ENCODE measurements around the gene INPP5A. TPM values are rescaled to one million over a fixed set of nuclear protein-coding genes. Genes with fewer than 3 reads are reported as not detected.

INPP5A gene
- total and polyA plus RNA-seq, 2 of the 13 experiments (the other 11 are each of a cell fraction or from before 2014, with no cell fraction given), result 17.5 to 37.9 TPM

- no peak for TF ChIP-seq ZNF34 (CRISPR knock-in tag; IDR thresholded peaks at IDR 0.05; ENCODE audit: borderline replicate concordance)
- no peak for TF ChIP-seq SIN3B (IDR thresholded peaks at IDR 0.05; ENCODE audit: low read length)
- no peak for TF ChIP-seq ASH2L (IDR thresholded peaks at IDR 0.05; ENCODE audit: insufficient read length, low read depth, low read length)
- no peak for TF ChIP-seq LCORL (IDR thresholded peaks at IDR 0.05)
- TF ChIP-seq LCORL (CRISPR knock-in tag; IDR thresholded peaks at IDR 0.05), result no peak
- no peak for TF ChIP-seq CHD4 (IDR thresholded peaks at IDR 0.05; ENCODE audit: borderline replicate concordance, low read length)
- TF ChIP-seq ZNF530 (CRISPR knock-in tag; IDR thresholded peaks at IDR 0.05; ENCODE audit: low read depth), result no peak
- no peak for TF ChIP-seq CEBPG (CRISPR knock-in tag; IDR thresholded peaks at IDR 0.05)
- TF ChIP-seq GTF3A (CRISPR knock-in tag; conservative IDR thresholded peaks at IDR 0.05), result no peak
- TF ChIP-seq TSC22D2 (CRISPR knock-in tag; IDR thresholded peaks at IDR 0.05; ENCODE audit: borderline replicate concordance), result no peak
- TF ChIP-seq ZNF543 (CRISPR knock-in tag; IDR thresholded peaks at IDR 0.05), result no peak
These were observed 80.8 kb downstream of the INPP5A start (continued) for GRCh38 chr10:132618158-132618919.

GRCh38 chr10:132619927-132620326, 82.3 kb downstream of the INPP5A start:
- Histone ChIP-seq H3K79me2 (ENCODE audit: insufficient read depth, low read length) (no peaks in the 10 kb centered on the region), H3K27ac (ENCODE audit: extremely low read length, insufficient read depth, low read length) (no peak overlapping the region), H3K36me3 (replicated peaks in 1 of 2; ENCODE audit: control insufficient read depth in 1 of 2, insufficient read depth in 2 of 2, low read length in 2 of 2) (no peaks in the 10 kb centered on the region), H3K27me3 (ENCODE audit: control insufficient read depth in 1 of 2, insufficient read depth in 2 of 2, low read length in 2 of 2) (no peaks in the 10 kb centered on the region), H3K4me1 (ENCODE audit: insufficient read depth, low read length) (no peaks in the 10 kb centered on the region), H2AFZ (ENCODE audit: low read length) (no peak overlapping the region), H3K4me2 (ENCODE audit: low read depth, low read length) (no peak overlapping the region), H4K20me1 (ENCODE audit: insufficient read depth, low read length) (no peaks in the 10 kb centered on the region), H3K9me3 (ENCODE audit: low read length) (peaks cover 17% of the 10 kb centered on the region), H3K4me3 (replicated peaks in 1 of 3; ENCODE audit: insufficient read depth in 1 of 3, low read depth in 2 of 3, low read length in 3 of 3) (no peak overlapping the region), H3K9ac (ENCODE audit: insufficient read depth, low read depth, low read length) (no peak overlapping the region)
- WGBS (ENCODE audit: low lambda C conversion rate), result 95% methylated on average over 2 of the region's 2 CpGs
- FAIRE-seq (no peak), ATAC-seq (no peak), DNase-seq (ENCODE audit: low spot score) (no peak)
- no peak for TF ChIP-seq ZNF160 (CRISPR knock-in tag; IDR thresholded peaks at IDR 0.05)
- TF ChIP-seq ZNF614 (CRISPR knock-in tag; IDR thresholded peaks at IDR 0.05; ENCODE audit: borderline replicate concordance), result no peak
- no peak for TF ChIP-seq ZNF556 (CRISPR knock-in tag; IDR thresholded peaks at IDR 0.05; ENCODE audit: borderline replicate concordance)
- ChIA-PET POLR2A (no interaction called here), CTCF (ENCODE audit: low intra/inter-chr PET ratio, low total read pairs) (no interaction called here)
- in situ Hi-C loops (cut with HindIII; ENCODE audit: extremely low pct_ligation_motif_present, low pct_unique_long_range_greater_than_20kb) (no loop called here), intact Hi-C loops (cut with micrococcal nuclease; ENCODE audit: unreplicated experiment) (no loop called here)
- no TSS peak for BruUV-seq (replicated peaks)

Data from HepG2 (cell line).